WERI-Rb-1 (cell line): Measurements from ENCODE around the gene KIF21A.
A peak's percentile ranks its signal among the peaks of the same experiment; 100 is the strongest.

Source experiments
- DNase-seq: peaks from one replicate; pipeline ENCODE4 v3.0.0-alpha.2; 2020
- H3K27ac ChIP-seq: fragments of 250-450 bp; sonication (Bioruptor Pico); 2 replicates; pipeline ENCODE4 v1.5.1; 2020; ENCODE audit warnings: mild to moderate bottlenecking, moderate library complexity
- H3K27me3 ChIP-seq: fragments of 250-450 bp; sonication (Bioruptor Pico); 2 replicates; pipeline ENCODE4 v1.5.1; 2021; ENCODE audit warnings: mild to moderate bottlenecking, low read depth, moderate library complexity; ENCODE audit not compliant: insufficient read depth, severe bottlenecking
- H3K36me3 ChIP-seq: fragments of 250-450 bp; sonication (Bioruptor Pico); 2 replicates; pipeline ENCODE4 v1.5.1; 2020; ENCODE audit warnings: mild to moderate bottlenecking, moderate library complexity
- H3K4me3 ChIP-seq: 2 replicates; pipeline ENCODE4 v1.5.1; 2011; ENCODE audit warnings: low read depth, mild to moderate bottlenecking, control low read depth, low read length
- H3K9me3 ChIP-seq: fragments of 250-450 bp; sonication (Bioruptor Pico); 2 replicates; pipeline ENCODE4 v1.5.1; 2021; ENCODE audit warnings: mild to moderate bottlenecking, moderate library complexity; ENCODE audit not compliant: severe bottlenecking
- CTCF ChIP-seq: IDR thresholded peaks from 2 replicates; pipeline ENCODE4 v1.5.1; 2011; ENCODE audit warnings: low read depth, mild to moderate bottlenecking, control low read depth, inconsistent platforms, low read length

KIF21A gene

DNA sequence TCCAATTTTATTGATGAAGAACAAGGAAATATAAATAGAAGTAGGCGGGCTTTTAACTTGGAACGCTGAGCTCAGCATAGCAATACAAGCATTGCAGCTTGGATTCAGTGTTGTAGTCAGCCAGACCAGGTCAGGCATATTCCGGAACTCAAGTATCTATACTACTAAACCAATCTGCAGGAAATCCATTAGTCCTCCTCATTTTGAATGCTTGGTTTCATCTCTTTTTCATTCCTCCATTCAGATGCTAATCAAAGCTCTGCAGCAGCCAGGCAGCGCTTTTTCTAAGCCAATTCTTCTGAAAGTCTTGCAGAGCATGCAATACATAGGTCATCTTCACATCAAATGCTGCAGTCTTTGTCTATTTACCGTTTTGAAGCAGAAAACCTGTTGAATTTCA lies 49.0 kb downstream of the KIF21A start:
- Histone ChIP-seq H3K9me3 (no peaks in the 10 kb centered on the region), H3K27me3 (no peaks in the 10 kb centered on the region), H3K36me3 (no peaks in the 10 kb centered on the region), H3K27ac (no peak overlapping the region), H3K4me3 (no peak overlapping the region)
- DNase-seq: no peak
- no peak for TF ChIP-seq CTCF

DNA sequence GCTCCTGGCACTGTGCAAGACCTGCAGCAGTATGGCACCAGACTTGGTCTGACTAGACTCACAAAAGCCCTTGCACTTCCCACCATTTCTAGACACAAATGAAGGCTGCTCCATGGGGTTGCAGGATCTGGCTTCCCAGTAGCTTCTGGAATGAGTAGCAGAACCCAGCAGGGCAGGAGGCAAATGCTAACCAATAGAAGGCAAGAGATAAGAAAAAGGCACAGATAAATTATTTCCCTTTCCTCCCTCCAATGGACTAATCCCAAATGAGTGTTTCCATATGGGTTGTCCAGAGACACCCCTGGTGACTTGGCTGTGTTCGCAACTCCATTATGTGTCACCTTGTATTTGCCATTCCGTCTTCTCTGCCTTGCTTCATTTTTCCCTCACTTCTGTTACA lies 49.7 kb downstream of the KIF21A start:
- Histone ChIP-seq H3K4me3 (no peak overlapping the region), H3K27ac (no peak overlapping the region), H3K27me3 (no peaks in the 10 kb centered on the region), H3K36me3 (no peaks in the 10 kb centered on the region), H3K9me3 (no peaks in the 10 kb centered on the region)
- no peak for TF ChIP-seq CTCF
- DNase-seq: no peak

DNA sequence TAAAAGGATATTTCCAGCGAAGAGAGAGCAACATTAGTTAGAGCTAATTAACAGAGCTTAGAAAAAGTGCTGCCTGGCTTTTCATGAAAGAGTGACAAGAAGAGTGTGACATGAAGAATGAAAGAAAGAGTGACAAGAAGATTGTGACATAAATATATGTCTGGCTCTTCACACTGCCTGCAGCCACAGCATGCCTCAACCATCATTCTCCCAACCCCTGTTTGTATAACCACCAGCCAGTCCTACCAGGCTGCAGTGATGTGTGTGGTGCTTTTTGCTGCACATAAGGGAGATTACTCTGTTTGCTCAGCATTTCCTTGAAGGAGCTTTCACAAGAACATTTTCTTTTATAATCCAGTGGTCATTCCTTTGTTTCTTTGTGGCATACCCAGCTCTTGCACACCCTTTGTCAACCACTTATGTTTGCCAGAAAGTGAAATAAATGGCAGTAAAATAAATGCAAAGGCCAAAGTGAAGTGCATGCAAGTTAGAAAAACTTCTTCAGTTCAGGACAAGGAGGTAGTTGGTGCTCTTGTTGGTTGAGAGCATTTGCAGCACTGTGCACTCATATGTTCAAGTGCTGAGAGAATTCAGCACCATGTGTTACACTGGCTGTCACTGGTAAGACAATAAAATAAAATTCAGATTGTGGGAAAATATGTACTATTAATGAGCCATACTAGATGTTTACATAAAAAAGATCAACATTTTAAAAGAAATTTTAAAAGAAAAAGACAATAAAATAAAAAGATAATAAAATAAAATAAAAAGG lies 50.6 kb downstream of the KIF21A start:
- Histone ChIP-seq H3K27ac (no peak overlapping the region), H3K36me3 (no peaks in the 10 kb centered on the region), H3K4me3 (no peak overlapping the region), H3K9me3 (no peaks in the 10 kb centered on the region), H3K27me3 (no peaks in the 10 kb centered on the region)
- TF ChIP-seq CTCF: no peak
- DNase-seq: peak; percentile 19

- Histone ChIP-seq H3K27me3 (no peaks in the 10 kb centered on the region), H3K9me3 (no peaks in the 10 kb centered on the region), H3K27ac (no peak overlapping the region), H3K36me3 (0 out of 2 replicates have a peak, but pooled peaks cover 2% of the 10 kb centered on the region), H3K4me3 (no peak overlapping the region)
- DNase-seq: no peak
- TF ChIP-seq CTCF: no peak
Measured at GRCh38 chr12:39390752-39391151, 52.2 kb downstream of the KIF21A start.

DNA sequence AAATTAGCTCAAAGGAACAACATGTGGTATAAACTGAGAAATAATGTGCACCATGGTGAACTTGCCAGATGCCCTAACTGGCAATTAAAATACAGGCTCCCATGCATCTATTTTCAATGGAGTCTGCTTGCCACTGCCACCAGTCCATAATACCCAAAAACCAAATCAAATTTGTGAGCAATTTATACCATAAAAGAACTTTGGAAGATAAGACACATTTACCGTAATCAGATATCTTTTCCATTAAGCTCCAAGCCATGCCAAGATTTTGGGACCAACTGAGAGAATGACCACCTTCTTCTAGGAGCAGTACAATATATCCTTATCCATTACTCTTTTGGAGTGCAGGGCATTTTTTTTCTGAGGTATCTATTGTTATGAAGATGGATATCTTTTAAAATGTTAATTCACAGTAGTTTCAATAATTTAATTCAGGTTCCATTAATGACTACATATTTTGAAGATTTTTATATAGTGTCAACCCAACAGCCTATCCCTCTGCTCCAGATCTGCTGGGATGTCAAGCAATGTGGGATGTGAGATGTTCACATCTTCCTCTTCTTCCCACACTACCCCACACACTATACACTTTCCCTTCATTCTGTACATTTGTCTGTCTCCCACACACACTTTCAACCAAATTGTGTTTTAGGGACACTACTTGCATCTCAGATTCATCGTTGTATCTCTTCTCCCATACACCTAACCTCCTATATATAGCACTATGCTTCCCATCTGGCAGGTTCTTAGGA lies 53.3 kb downstream of the KIF21A start:
- no peak for DNase-seq
- H3K4me3 ChIP-seq: no peak overlapping the region
- 0 out of 2 replicates have a peak, but pooled peaks cover 2% of the 10 kb centered on the region for H3K36me3 ChIP-seq
- no peak overlapping the region for H3K27ac ChIP-seq
- H3K9me3 ChIP-seq: no peaks in the 10 kb centered on the region
- TF ChIP-seq CTCF: no peak
- no peaks in the 10 kb centered on the region for H3K27me3 ChIP-seq
